Erythroblast (primary cell): Measurements from ENCODE around the gene TMX2.

Source experiments
- GATA1 ChIP-seq: IDR thresholded peaks from 2 replicates; pipeline ENCODE4 v1.6.1; 2011; ENCODE audit warnings: low read depth, mild to moderate bottlenecking, control low read depth, low read length, moderate library complexity
- POLR2A ChIP-seq: IDR thresholded peaks from 2 replicates; pipeline ENCODE4 v1.6.1; 2011; ENCODE audit warnings: mild to moderate bottlenecking, low read length

DNA sequence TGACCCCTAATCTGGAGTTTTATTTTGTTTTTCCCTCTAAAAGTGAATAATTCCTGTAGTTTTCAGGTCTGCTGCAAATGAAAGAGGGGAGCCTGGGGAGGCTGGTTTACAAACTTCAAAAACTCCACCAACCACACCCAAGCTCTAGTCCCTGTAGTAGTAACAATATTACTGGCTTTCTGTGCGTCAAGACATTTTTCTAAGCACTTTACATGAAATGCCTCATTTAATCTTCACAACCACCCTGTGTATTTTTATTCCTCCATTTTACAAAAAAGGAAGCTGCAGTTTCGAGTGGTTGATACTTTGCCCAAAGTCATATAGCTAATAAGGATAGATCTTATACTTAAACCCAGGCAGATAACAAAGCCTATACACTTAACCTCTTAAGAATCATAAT is 72.7 kb downstream of the TMX2 start:
- TF ChIP-seq POLR2A = no peak
- TF ChIP-seq GATA1 = no peak
